Activated CD4-positive, alpha-beta T cell treated with anti-CD3 and anti-CD28 coated beads, Interleukin-2, amount 10 ng/mL, durations not matched to agents 7 days and 5 days (primary cell): Measurements from ENCODE around the gene FAM13B. TPM values are rescaled to one million over a fixed set of nuclear protein-coding genes. Genes with fewer than 3 reads are reported as not detected.

ENCODE experiments used
- CTCF ChIA-PET: fragments of 350-600 bp; sonication (Branson Sonifier 250); formaldehyde crosslinking; loops from one replicate; lab custom pipeline; 2021; ENCODE audit warnings: antibody characterized with exemption; lab: Charles Lee
- POLR2A ChIA-PET: fragments of 350-600 bp; sonication (Branson Sonifier 250); formaldehyde crosslinking; loops from one replicate; lab custom pipeline; 2021; ENCODE audit warnings: antibody characterized with exemption; lab: Charles Lee
- DNase-seq: peaks from one replicate; pipeline ENCODE4 v3.0.0-alpha.2; 2020
- H3K27ac Mint-ChIP-seq: one replicate; pipeline ENCODE4 v1.8.0; 2021; ENCODE audit warnings: mild to moderate bottlenecking, moderate library complexity, mixed read lengths
- H3K27me3 Mint-ChIP-seq: one replicate; pipeline ENCODE4 v1.8.0; 2021; ENCODE audit warnings: mixed read lengths
- H3K36me3 Mint-ChIP-seq: one replicate; pipeline ENCODE4 v1.8.0; 2021; ENCODE audit warnings: low read depth, mixed read lengths
- H3K4me1 Mint-ChIP-seq: one replicate; pipeline ENCODE4 v1.8.0; 2021; ENCODE audit warnings: mixed read lengths
- H3K4me3 Mint-ChIP-seq: one replicate; pipeline ENCODE4 v1.8.0; 2021; ENCODE audit warnings: mild to moderate bottlenecking, moderate library complexity, mixed read lengths
- H3K9me3 Mint-ChIP-seq: one replicate; pipeline ENCODE4 v1.8.0; 2021; ENCODE audit warnings: mixed read lengths
- total RNA-seq, 2 experiments: library from RNA; stranded (reverse); gene quantifications; one replicate each; pipeline ENCODE4 v1.2.3, GENCODE V29; 2021

The FAM13B gene
- total RNA-seq, 2 experiments from 2014 or later, result 31.3 to 35.2 TPM

- Mint-ChIP-seq H3K36me3 (no peaks in the 10 kb centered on the region), H3K9me3 (no peaks in the 10 kb centered on the region), H3K4me1 (peaks cover 4% of the 10 kb centered on the region), H3K4me3 (no peak overlapping the region), H3K27me3 (peaks cover 4% of the 10 kb centered on the region), H3K27ac (no peak overlapping the region)
- POLR2A ChIA-PET, result no interaction called here
- CTCF ChIA-PET, result interaction anchor here (0.6 to 1.5 kb wide), 2 partner anchors 13 to 226 kb away, joined by 4 to 5 read pairs; partner anchors contain the start of gene PKD2L2
- no peak for DNase-seq
These were observed 130.3 kb downstream of the FAM13B start for GRCh38 chr5:137902408-137903133.

GRCh38 chr5:137901011-137901817 lies 131.7 kb downstream of the FAM13B start:
- Mint-ChIP-seq H3K36me3 (no peaks in the 10 kb centered on the region), H3K4me1 (peaks cover 4% of the 10 kb centered on the region), H3K27ac (no peak overlapping the region), H3K9me3 (no peaks in the 10 kb centered on the region), H3K27me3 (peaks cover 2% of the 10 kb centered on the region), H3K4me3 (no peak overlapping the region)
- no peak for DNase-seq
- POLR2A ChIA-PET, result interaction anchor here (0.7 kb wide), 1 partner anchor 675 kb away, joined by 5 read pairs; no protein-coding TSS in a partner anchor
- CTCF ChIA-PET, result interaction anchor here (0.7 to 1.5 kb wide), 2 partner anchors 11 to 12 kb away, joined by 3 to 4 read pairs; partner anchors contain the start of gene PKD2L2

GRCh38 chr5:137899493-137899892 lies 133.4 kb downstream of the FAM13B start:
- H3K4me1 Mint-ChIP-seq, result peaks cover 4% of the 10 kb centered on the region
- no peaks in the 10 kb centered on the region for H3K36me3 Mint-ChIP-seq
- no peaks in the 10 kb centered on the region for H3K9me3 Mint-ChIP-seq
- POLR2A ChIA-PET, result no interaction called here
- CTCF ChIA-PET, result no interaction called here
- no peak overlapping the region for H3K4me3 Mint-ChIP-seq
- no peak overlapping the region for H3K27ac Mint-ChIP-seq
- DNase-seq, result no peak
- H3K27me3 Mint-ChIP-seq, result peaks cover 2% of the 10 kb centered on the region

- H3K27me3 Mint-ChIP-seq, result peaks cover 5% of the 10 kb centered on the region
- H3K4me1 Mint-ChIP-seq, result peaks cover 4% of the 10 kb centered on the region
- CTCF ChIA-PET, result interaction anchor here (0.7 kb wide), 2 partner anchors 25 to 202 kb away, joined by 3 to 4 read pairs; no protein-coding TSS in a partner anchor
- no peaks in the 10 kb centered on the region for H3K36me3 Mint-ChIP-seq
- no peaks in the 10 kb centered on the region for H3K9me3 Mint-ChIP-seq
- POLR2A ChIA-PET, result no interaction called here
- H3K4me3 Mint-ChIP-seq, result no peak overlapping the region
- no peak for DNase-seq
- no peak overlapping the region for H3K27ac Mint-ChIP-seq
These were observed 136.3 kb downstream of the FAM13B start for GRCh38 chr5:137896560-137896959.

- no peak overlapping the region for H3K4me3 Mint-ChIP-seq
- peaks cover 5% of the 10 kb centered on the region for H3K27me3 Mint-ChIP-seq
These were observed 138.3 kb downstream of the FAM13B start for GRCh38 chr5:137894586-137894985.

GRCh38 chr5:137891849-137892248 lies 141.0 kb downstream of the FAM13B start:
- H3K4me3 Mint-ChIP-seq, result no peak overlapping the region
- H3K9me3 Mint-ChIP-seq, result no peaks in the 10 kb centered on the region
- peaks cover 20% of the 10 kb centered on the region for H3K4me1 Mint-ChIP-seq
- peaks cover 3% of the 10 kb centered on the region for H3K36me3 Mint-ChIP-seq
- POLR2A ChIA-PET, result no interaction called here
- DNase-seq, result no peak
- H3K27me3 Mint-ChIP-seq, result peaks cover 5% of the 10 kb centered on the region
- no peak overlapping the region for H3K27ac Mint-ChIP-seq
- CTCF ChIA-PET, result no interaction called here

More at GRCh38 chr5:137894586-137894985, 138.3 kb downstream of the FAM13B start:
- DNase-seq, result no peak
- H3K36me3 Mint-ChIP-seq, result peaks cover 3% of the 10 kb centered on the region
- POLR2A ChIA-PET, result no interaction called here
- CTCF ChIA-PET, result interaction anchor here (0.6 to 1.3 kb wide), 2 partner anchors 12 to 141 kb away, joined by 3 read pairs; no protein-coding TSS in a partner anchor
- no peak overlapping the region for H3K27ac Mint-ChIP-seq
- no peaks in the 10 kb centered on the region for H3K9me3 Mint-ChIP-seq
- H3K4me1 Mint-ChIP-seq, result peaks cover 3% of the 10 kb centered on the region

GRCh38 chr5:137890845-137891244 lies 142.0 kb downstream of the FAM13B start:
- DNase-seq, result no peak
- Mint-ChIP-seq H3K4me1 (peaks cover 24% of the 10 kb centered on the region), H3K27ac (no peak overlapping the region), H3K4me3 (no peak overlapping the region), H3K9me3 (no peaks in the 10 kb centered on the region), H3K36me3 (peaks cover 3% of the 10 kb centered on the region), H3K27me3 (peaks cover 5% of the 10 kb centered on the region)
- ChIA-PET POLR2A (no interaction called here), CTCF (interaction anchor here (1.0 to 1.5 kb wide), 2 partner anchors 10 to 31 kb away, joined by 3 read pairs; no protein-coding TSS in a partner anchor)

- peak; percentile 82 for DNase-seq
- Mint-ChIP-seq H3K9me3 (no peaks in the 10 kb centered on the region), H3K4me3 (peak within 1 kb of the TSS; percentile 81), H3K36me3 (peaks cover 3% of the 10 kb centered on the region), H3K27ac (peak within 1 kb of the TSS; percentile 95), H3K4me1 (peaks cover 24% of the 10 kb centered on the region), H3K27me3 (peaks cover 5% of the 10 kb centered on the region)
- CTCF ChIA-PET, result interaction anchor here (0.6 to 1.7 kb wide), 7 partner anchors 9 to 360 kb away, joined by 3 to 5 read pairs (median 4); no protein-coding TSS in a partner anchor
- POLR2A ChIA-PET, result interaction anchor here (0.7 kb wide), 1 partner anchor 23 kb away, joined by 3 read pairs; no protein-coding TSS in a partner anchor
These were observed 143.8 kb downstream of the FAM13B start, which contains the start of gene PKD2L2 for GRCh38 chr5:137888863-137889759. PKD2L2 (plus strand) TSS chr5:137889457; CDS start chr5:137889492, 35 bp downstream.

GRCh38 chr5:137888466-137888862 lies 144.4 kb downstream of the FAM13B start:
- Mint-ChIP-seq H3K27ac (peak overlapping the region; percentile 95), H3K36me3 (peaks cover 3% of the 10 kb centered on the region), H3K9me3 (no peaks in the 10 kb centered on the region), H3K4me1 (peaks cover 24% of the 10 kb centered on the region), H3K4me3 (peak overlapping the region; percentile 81), H3K27me3 (peaks cover 2% of the 10 kb centered on the region)
- DNase-seq, result no peak
- CTCF ChIA-PET, result interaction anchor here (0.6 to 1.7 kb wide), 6 partner anchors 10 to 360 kb away, joined by 3 to 5 read pairs (median 4); no protein-coding TSS in a partner anchor
- POLR2A ChIA-PET, result interaction anchor here (0.7 kb wide), 1 partner anchor 23 kb away, joined by 3 read pairs; no protein-coding TSS in a partner anchor
